ENCODE data around the gene DOCK2.

DOCK2 gene

DNA sequence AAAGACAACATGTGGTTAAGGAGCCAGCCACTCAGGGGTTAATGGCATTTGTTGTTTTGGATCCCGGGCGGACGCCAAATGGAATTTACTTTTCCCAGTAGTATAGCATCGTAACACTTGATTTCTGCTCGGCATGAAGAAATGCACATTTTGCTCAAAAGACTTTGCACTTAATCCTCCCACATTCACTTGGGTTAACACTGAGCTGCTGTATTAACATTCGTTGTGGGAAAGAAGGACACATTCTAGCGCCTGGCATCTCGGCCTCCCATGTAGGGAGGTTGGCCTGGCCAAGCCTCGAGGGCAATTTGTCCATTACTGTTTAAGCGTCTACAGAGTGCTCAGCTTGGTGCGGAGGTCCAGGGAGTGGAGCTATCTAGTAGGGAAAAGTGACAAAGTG, 375.5 kb downstream of the DOCK2 start:
- Mint-ChIP-seq H3K4me1 (no peaks in the 10 kb centered on the region), H3K27ac (peak overlapping the region; percentile 50), H3K36me3 (ENCODE audit: low read depth) (no peaks in the 10 kb centered on the region), H3K27me3 (ENCODE audit: low read depth, poor library complexity) (peaks cover 21% of the 10 kb centered on the region), H3K9me3 (peaks cover 12% of the 10 kb centered on the region), H3K4me3 (no peak overlapping the region)
- TF ChIP-seq, protein P1, sequence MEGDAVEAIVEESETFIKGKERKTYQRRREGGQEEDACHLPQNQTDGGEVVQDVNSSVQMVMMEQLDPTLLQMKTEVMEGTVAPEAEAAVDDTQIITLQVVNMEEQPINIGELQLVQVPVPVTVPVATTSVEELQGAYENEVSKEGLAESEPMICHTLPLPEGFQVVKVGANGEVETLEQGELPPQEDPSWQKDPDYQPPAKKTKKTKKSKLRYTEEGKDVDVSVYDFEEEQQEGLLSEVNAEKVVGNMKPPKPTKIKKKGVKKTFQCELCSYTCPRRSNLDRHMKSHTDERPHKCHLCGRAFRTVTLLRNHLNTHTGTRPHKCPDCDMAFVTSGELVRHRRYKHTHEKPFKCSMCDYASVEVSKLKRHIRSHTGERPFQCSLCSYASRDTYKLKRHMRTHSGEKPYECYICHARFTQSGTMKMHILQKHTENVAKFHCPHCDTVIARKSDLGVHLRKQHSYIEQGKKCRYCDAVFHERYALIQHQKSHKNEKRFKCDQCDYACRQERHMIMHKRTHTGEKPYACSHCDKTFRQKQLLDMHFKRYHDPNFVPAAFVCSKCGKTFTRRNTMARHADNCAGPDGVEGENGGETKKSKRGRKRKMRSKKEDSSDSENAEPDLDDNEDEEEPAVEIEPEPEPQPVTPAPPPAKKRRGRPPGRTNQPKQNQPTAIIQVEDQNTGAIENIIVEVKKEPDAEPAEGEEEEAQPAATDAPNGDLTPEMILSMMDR (IDR thresholded peaks at IDR 0.05): no peak
- DNase-seq: no peak

DNA sequence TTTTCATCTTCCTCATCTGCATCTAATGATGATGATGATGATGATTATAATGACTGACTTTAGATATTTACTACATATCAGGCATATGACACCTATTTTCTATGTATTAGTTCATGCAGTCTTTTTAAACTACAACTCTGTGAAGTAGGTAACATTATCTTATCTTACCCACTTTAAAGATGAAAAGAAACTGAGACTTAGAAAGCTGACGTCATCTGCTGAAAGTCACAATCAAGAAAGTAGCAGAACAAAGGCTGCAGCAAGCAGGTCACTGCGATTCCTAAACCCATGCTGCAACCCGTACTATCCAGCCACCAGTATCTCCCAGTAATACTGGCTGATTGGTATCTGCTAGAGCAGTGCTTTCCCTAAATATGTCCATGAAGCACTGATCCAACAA, 383.3 kb downstream of the DOCK2 start:
- Mint-ChIP-seq H3K36me3 (ENCODE audit: low read depth) (no peaks in the 10 kb centered on the region), H3K27me3 (ENCODE audit: low read depth, poor library complexity) (peaks cover 28% of the 10 kb centered on the region), H3K27ac (no peak overlapping the region), H3K4me3 (no peak overlapping the region), H3K4me1 (no peaks in the 10 kb centered on the region), H3K9me3 (no peaks in the 10 kb centered on the region)
- TF ChIP-seq, protein P1 (IDR thresholded peaks at IDR 0.05): no peak
- DNase-seq: no peak

DNA sequence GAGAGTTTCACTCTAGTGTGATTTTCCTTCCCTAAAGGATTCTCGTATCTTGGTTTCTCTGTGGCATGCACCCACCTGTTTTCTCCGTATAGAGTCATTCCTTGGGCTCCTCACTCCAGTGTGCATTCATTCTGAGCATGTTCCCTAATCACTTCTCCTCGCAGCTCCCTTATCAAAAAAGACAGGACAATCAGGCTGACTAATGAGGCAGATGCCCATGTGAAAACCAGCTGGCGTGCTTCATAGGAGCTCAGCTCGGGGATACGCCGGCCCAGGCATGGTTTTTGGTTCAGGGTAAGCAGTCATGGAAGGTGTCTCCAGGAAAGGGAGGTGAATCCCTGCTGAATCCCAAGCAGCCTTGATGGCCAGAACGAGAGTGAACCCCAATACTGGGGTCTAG, 384.4 kb downstream of the DOCK2 start:
- Mint-ChIP-seq H3K36me3 (ENCODE audit: low read depth) (no peaks in the 10 kb centered on the region), H3K27me3 (ENCODE audit: low read depth, poor library complexity) (peaks cover 23% of the 10 kb centered on the region), H3K4me3 (no peak overlapping the region), H3K4me1 (no peaks in the 10 kb centered on the region), H3K27ac (no peak overlapping the region), H3K9me3 (no peaks in the 10 kb centered on the region)
- no peak for DNase-seq
- TF ChIP-seq, protein P1 (IDR thresholded peaks at IDR 0.05): no peak

DNA sequence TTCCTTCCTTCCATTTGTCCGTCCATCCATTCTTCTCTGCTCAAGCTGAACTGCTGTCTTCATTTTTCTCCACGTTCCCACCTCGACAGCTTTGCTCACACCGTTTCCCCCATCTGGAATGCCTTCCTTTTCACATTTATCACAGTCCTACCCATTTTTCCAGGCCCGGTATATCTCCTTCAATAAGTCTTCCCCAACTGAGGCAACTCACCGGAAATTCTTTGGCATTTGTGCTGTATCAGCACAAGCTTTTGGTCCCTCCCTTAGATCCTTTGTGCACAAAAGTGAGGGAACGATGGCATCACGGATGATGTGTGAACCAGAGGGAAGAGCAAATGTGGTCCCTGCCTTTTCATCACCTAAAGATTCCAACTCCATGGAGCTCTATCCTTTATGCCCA, 388.8 kb downstream of the DOCK2 start:
- Mint-ChIP-seq H3K4me1 (no peaks in the 10 kb centered on the region), H3K4me3 (no peak overlapping the region), H3K9me3 (no peaks in the 10 kb centered on the region), H3K27me3 (ENCODE audit: low read depth, poor library complexity) (peaks cover 19% of the 10 kb centered on the region), H3K36me3 (ENCODE audit: low read depth) (no peaks in the 10 kb centered on the region), H3K27ac (no peak overlapping the region)
- TF ChIP-seq, protein P1 (IDR thresholded peaks at IDR 0.05): no peak
- DNase-seq: no peak

DNA sequence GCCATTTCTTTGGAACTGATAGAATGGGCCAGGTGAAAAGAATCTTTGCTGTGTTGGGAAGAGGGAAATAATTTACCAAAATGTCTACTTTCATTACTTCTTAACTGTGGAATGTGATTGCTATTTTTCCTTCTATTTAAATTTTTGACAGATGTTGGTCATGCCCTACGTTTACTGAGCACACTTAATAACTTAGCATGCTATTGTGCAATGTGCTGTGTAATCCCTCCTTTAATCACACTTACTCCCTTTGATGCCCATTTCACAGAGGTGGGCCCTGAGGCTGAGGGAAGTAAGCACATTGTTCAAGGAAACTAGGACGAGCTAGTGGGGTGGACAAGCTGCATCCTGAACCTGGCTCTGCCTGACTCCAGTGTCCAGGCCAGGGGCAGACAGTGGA, 391.0 kb downstream of the DOCK2 start:
- Mint-ChIP-seq H3K9me3 (no peaks in the 10 kb centered on the region), H3K36me3 (ENCODE audit: low read depth) (no peaks in the 10 kb centered on the region), H3K4me3 (no peak overlapping the region), H3K4me1 (no peaks in the 10 kb centered on the region), H3K27me3 (ENCODE audit: low read depth, poor library complexity) (peaks cover 16% of the 10 kb centered on the region), H3K27ac (peak overlapping the region; percentile 17)
- DNase-seq: no peak
- TF ChIP-seq, protein P1 (IDR thresholded peaks at IDR 0.05): no peak

DNA sequence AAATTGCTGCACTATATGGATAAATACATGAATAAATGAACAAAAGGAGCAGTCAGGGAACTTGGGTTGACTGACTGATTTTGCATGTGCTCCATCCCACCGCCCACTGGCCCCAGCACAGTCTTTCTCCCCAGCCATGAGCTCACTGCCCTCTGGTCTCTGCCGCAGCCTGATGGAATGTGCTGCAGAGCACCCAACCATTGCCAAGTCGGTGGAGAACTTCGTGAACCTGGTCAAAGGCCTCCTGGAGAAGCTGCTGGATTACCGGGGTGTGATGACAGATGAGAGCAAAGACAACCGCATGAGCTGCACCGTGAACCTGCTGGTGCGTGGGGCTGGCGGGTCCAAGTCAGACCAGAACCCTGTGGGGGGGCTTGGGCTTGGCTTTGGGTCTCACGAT, 397.2 kb downstream of the DOCK2 start:
- Mint-ChIP-seq H3K27me3 (ENCODE audit: low read depth, poor library complexity) (peaks cover 11% of the 10 kb centered on the region), H3K4me1 (no peaks in the 10 kb centered on the region), H3K4me3 (no peak overlapping the region), H3K27ac (no peak overlapping the region), H3K36me3 (ENCODE audit: low read depth) (no peaks in the 10 kb centered on the region), H3K9me3 (no peaks in the 10 kb centered on the region)
- DNase-seq: no peak
- TF ChIP-seq, protein P1 (IDR thresholded peaks at IDR 0.05): no peak

Data from nephron progenitor cell (in vitro differentiated cells).